MM.1S (cell line): ENCODE data around the gene OLFM2.

Source experiments
- EZH2phosphoT487 ChIP-seq: fragments of 300-600 bp; sonication (generic); IDR thresholded peaks from 2 replicates; pipeline ENCODE4 v1.6.1; 2018; ENCODE audit warnings: antibody characterized with exemption, low read length
- TF ChIP-seq, protein P1 (sequence below): fragments of 300-600 bp; sonication (generic); IDR thresholded peaks from 2 replicates; pipeline ENCODE4 v1.5.1; 2016; ENCODE audit warnings: antibody characterized with exemption, low read length, mixed read lengths

- TF ChIP-seq, protein P1, sequence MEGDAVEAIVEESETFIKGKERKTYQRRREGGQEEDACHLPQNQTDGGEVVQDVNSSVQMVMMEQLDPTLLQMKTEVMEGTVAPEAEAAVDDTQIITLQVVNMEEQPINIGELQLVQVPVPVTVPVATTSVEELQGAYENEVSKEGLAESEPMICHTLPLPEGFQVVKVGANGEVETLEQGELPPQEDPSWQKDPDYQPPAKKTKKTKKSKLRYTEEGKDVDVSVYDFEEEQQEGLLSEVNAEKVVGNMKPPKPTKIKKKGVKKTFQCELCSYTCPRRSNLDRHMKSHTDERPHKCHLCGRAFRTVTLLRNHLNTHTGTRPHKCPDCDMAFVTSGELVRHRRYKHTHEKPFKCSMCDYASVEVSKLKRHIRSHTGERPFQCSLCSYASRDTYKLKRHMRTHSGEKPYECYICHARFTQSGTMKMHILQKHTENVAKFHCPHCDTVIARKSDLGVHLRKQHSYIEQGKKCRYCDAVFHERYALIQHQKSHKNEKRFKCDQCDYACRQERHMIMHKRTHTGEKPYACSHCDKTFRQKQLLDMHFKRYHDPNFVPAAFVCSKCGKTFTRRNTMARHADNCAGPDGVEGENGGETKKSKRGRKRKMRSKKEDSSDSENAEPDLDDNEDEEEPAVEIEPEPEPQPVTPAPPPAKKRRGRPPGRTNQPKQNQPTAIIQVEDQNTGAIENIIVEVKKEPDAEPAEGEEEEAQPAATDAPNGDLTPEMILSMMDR: no peak
- no peak for TF ChIP-seq EZH2phosphoT487
These were observed 82.0 kb downstream of the OLFM2 start for GRCh38 chr19:9854282-9854846.
